Adrenal gland (tissue), 12 donors: Measurements from ENCODE around the gene HK2. TPM values are rescaled to one million over a fixed set of nuclear protein-coding genes. Genes with fewer than 3 reads are reported as not detected.
"Not testable (repeated sequence)": the region's sequence is repeated elsewhere in the genome, so short reads cannot be mapped to it uniquely, and the experiment has no call there.

Experiments used
- DNase-seq, 7 donors: peaks; one replicate each; pipeline ENCODE4 v3.0.0-alpha.2; 2019 to 2020
- H3K27ac ChIP-seq, 5 donors: fragments of 200-600 bp; sonication (generic) in 4 of 5; 1 replicate in 3 of 5; 2 replicates in 2 of 5; pipeline versions ENCODE4 v1.5.1 to v1.8.0; 2016 to 2020; ENCODE audit warnings: mild to moderate bottlenecking in 1 of 5
- H3K27me3 ChIP-seq: fragments of 200-600 bp; 2 replicates; pipeline ENCODE4 v1.8.0; 2021
- H3K36me3 ChIP-seq, 2 donors: fragments of 200-600 bp; replicated peaks in 1 of 2; 1 replicate in 1 of 2; 2 replicates in 1 of 2; pipeline versions ENCODE4 v1.5.1 to v1.8.0; 2018 to 2022
- H3K4me1 ChIP-seq, 2 donors: fragments of 200-600 bp; replicated peaks in 1 of 2; 1 replicate in 1 of 2; 2 replicates in 1 of 2; pipeline versions ENCODE4 v1.5.1 to v1.8.0; 2018 to 2021
- H3K4me3 ChIP-seq, 4 donors: fragments of 200-600 bp; sonication (generic) in 3 of 4; one replicate each; pipeline ENCODE4 v1.5.1; 2016 to 2018
- H3K9me3 ChIP-seq, 3 donors: fragments of 200-600 bp; sonication (generic) in 1 of 3; replicated peaks in 1 of 3; 1 replicate in 2 of 3; 2 replicates in 1 of 3; pipeline versions ENCODE4 v1.5.1 to v1.8.0; 2016 to 2021
- CTCF ChIP-seq, 6 experiments: fragments of 450-650 bp in 4 of 6; fragments of 200-600 bp in 2 of 6; sonication (generic) in 1 of 6; IDR thresholded peaks; 1 replicate in 5 of 6; 2 replicates in 1 of 6; pipeline versions ENCODE4 v1.5.1 to v1.8.0; 2016 to 2021; ENCODE audit warnings: antibody characterized with exemption in 6 of 6, mild to moderate bottlenecking in 2 of 6, moderate library complexity in 1 of 6
- POLR2A ChIP-seq, 2 donors: fragments of 450-650 bp; IDR thresholded peaks; one replicate each; pipeline ENCODE4 v1.6.1; 2017; ENCODE audit warnings: antibody characterized with exemption in 2 of 2, mild to moderate bottlenecking in 2 of 2, moderate library complexity in 1 of 2
- WGBS, 4 donors: extraction: QIAGEN DNeasy Blood & Tissue Kit in 2 of 4; methylation state at CpG; one replicate each; pipeline versions ENCODE4 v1.1.5 to v1.1.7; 2013 to 2017; 5-methylcytosine and 5-hydroxymethylcytosine counted together
- intact Hi-C, 2 donors: fragments of 100-400 bp; cut with DNase I; formaldehyde crosslinking; loops; one replicate each; pipeline versions ENCODE4 v1.14.1 to v1.15.0; 2022 to 2023
- polyA plus RNA-seq, 3 donors: library from polyadenylated mRNA; stranded (reverse); fragments of 200-250 nt in 2 of 3; fragments of 350-450 nt in 1 of 3; fragmentation: Illumina TruSeq in 1 of 3; extraction: RNeasy Lipid Tissue Mini Kit (QIAGEN cat#74804) in 1 of 3; gene quantifications; one replicate each; pipeline ENCODE4 v1.2.3, GENCODE V29; 2013 to 2014
- total RNA-seq, 9 donors: library from RNA; depleted of rRNA in 4 of 9; stranded (reverse); fragments of >200 nt in 4 of 9; fragments of 120-200 nt in 1 of 9; fragmentation: NEBNext Ultra II Directional in 1 of 9; extraction: Animal tissue kit (Norgen Biotek cat#: 25700) in 1 of 9; gene quantifications; one replicate each; pipeline versions ENCODE4 v1.1.0 to v1.2.4, GENCODE V29; 2013 to 2023
- donor health status: healthy with polysubstance abuse.
- donor health status: Bipolar disorder and iron deficiency.
- donor health status: DM: yes; HTN: yes; CAD: no.
- donor health status: DM: no; HTN: no; CAD: no.
- donor health status: DM: no; HTN: no; CAD: no.
- donor health status: DM: yes; HTN: yes; CAD: no.

Gene HK2
- total and polyA plus RNA-seq, 12 donors: 1.2 to 11.7 (median 5.0) TPM

GRCh38 chr2:74831693-74832530 lies 2.0 kb upstream of the HK2 start:
- H3K9me3 ChIP-seq: no peaks in the 10 kb centered on the region
- 66 to 70% (median 68%) methylated on average over 7 of the region's 7 CpGs for WGBS, 4 donors
- H3K36me3 ChIP-seq: no peaks in the 10 kb centered on the region
- no peak overlapping the region for H3K4me3 ChIP-seq
- TF ChIP-seq POLR2A (IDR thresholded peaks at IDR 0.05): no peak
- TF ChIP-seq CTCF (IDR thresholded peaks at IDR 0.05): no peak
- H3K27ac ChIP-seq: no peak overlapping the region
- peaks cover 6 to 10% of the 10 kb centered on the region in 2 donors for H3K4me1 ChIP-seq
- DNase-seq: no peak
- peaks cover 10% of the 10 kb centered on the region for H3K27me3 ChIP-seq
- intact Hi-C loops: no loop called here

GRCh38 chr2:74834234-74834791 lies 386 bp downstream of the HK2 start:
- H3K36me3 ChIP-seq, intact Hi-C loops, H3K9me3 ChIP-seq, H3K27me3 ChIP-seq: not testable (repeated sequence)
- H3K4me3 ChIP-seq: peak overlapping the region in 3 of 4 donors; percentile 2 to 52 (median 38)
- WGBS, 4 donors: 0 to 1% (median 1%) methylated on average over 12 to 51 of the region's 51 CpGs; no CpG with 5 or more reads in 1 of the 4 donors
- H3K4me1 ChIP-seq: peaks cover 6 to 10% of the 10 kb centered on the region in 2 donors
- DNase-seq: peak in 2 of 7 donors; percentile 19 to 25
- H3K27ac ChIP-seq: peak overlapping the region in 2 of 5 donors; percentile 20 to 64

GRCh38 chr2:74834792-74835755 lies 1.1 kb downstream of the HK2 start:
- DNase-seq: peak in 3 of 7 donors; percentile 24 to 34 (median 25)
- TF ChIP-seq POLR2A (IDR thresholded peaks at IDR 0.05) (no peak), CTCF (IDR thresholded peaks at IDR 0.05) (no peak)
- WGBS, 4 donors: 1 to 4% (median 1%) methylated on average over 13 to 87 of the region's 87 CpGs
- intact Hi-C loops: loop anchor here in 1 of 2 donors (5.0 kb wide), 1 partner anchor 37 kb away; no protein-coding TSS in a partner anchor
- Histone ChIP-seq H3K9me3 (no peaks in the 10 kb centered on the region), H3K27ac (peak overlapping the region in 3 of 5 donors; percentile 6 to 64 (median 20)), H3K4me3 (peak overlapping the region in 3 of 4 donors; percentile 2 to 52 (median 38)), H3K4me1 (peaks cover 6 to 10% of the 10 kb centered on the region in 2 donors), H3K27me3 (peaks cover 10% of the 10 kb centered on the region), H3K36me3 (no peaks in the 10 kb centered on the region)

GRCh38 chr2:74835831-74836674 lies 2.1 kb downstream of the HK2 start:
- Histone ChIP-seq H3K27ac (no peak overlapping the region), H3K27me3 (peaks cover 10% of the 10 kb centered on the region), H3K4me1 (peaks cover 6 to 10% of the 10 kb centered on the region in 2 donors), H3K4me3 (peak overlapping the region in 2 of 4 donors; percentile 38 to 52), H3K36me3 (no peaks in the 10 kb centered on the region), H3K9me3 (no peaks in the 10 kb centered on the region)
- no peak for DNase-seq
- TF ChIP-seq CTCF (IDR thresholded peaks at IDR 0.05): peak; percentile 49 to 67 (median 60)
- TF ChIP-seq POLR2A (IDR thresholded peaks at IDR 0.05): no peak
- intact Hi-C loops: loop anchor here in 1 of 2 donors (5.0 kb wide), 1 partner anchor 36 kb away; no protein-coding TSS in a partner anchor
- WGBS, 4 donors: 34 to 42% (median 39%) methylated on average over 15 of the region's 15 CpGs
